PC-3 (cell line): Measurements from ENCODE around the gene SEMA6B. TPM values are rescaled to one million over a fixed set of nuclear protein-coding genes. Genes with fewer than 3 reads are reported as not detected.

Source experiments
- ATAC-seq: fragments of 200-7000 bp; cut with Tn5 transposase; 2 replicates; pipeline ENCODE4 v1.9.1; 2020; ENCODE audit warnings: mild to moderate bottlenecking, moderate library complexity
- BruUV-seq: library from RNA; stranded (reverse); fragments of 400-500 nt; replicated peaks from 2 replicates; lab custom pipeline; 2021; lab: Mats Ljungman, UMichigan
- CTCF ChIA-PET: fragments of 300-600 bp; sonication (Branson Sonifier 250); formaldehyde crosslinking; loops from one replicate; lab custom pipeline; 2022; ENCODE audit warnings: antibody characterized with exemption; lab: Charles Lee
- POLR2A ChIA-PET: fragments of 300-600 bp; sonication (Branson Sonifier 250); formaldehyde crosslinking; loops from one replicate; lab custom pipeline; 2022; ENCODE audit warnings: antibody characterized with exemption; ENCODE audit not compliant: unreplicated experiment; lab: Charles Lee
- DNase-seq: peaks from one replicate; pipeline ENCODE4 v3.0.0-alpha.2; 2015
- H2AFZ ChIP-seq: fragments of 300-600 bp; sonication (generic); 2 replicates; pipeline ENCODE4 v1.6.0; 2016; ENCODE audit warnings: antibody characterized with exemption, low read length
- H3F3A ChIP-seq: fragments of 300-600 bp; sonication (generic); one replicate; pipeline ENCODE4 v1.6.0; 2017; ENCODE audit warnings: antibody characterized with exemption, low read length, control low read depth, mild to moderate bottlenecking; ENCODE audit not compliant: unreplicated experiment
- H3K27ac ChIP-seq: fragments of 300-600 bp; sonication (generic); 2 replicates; pipeline ENCODE4 v1.5.1; 2016; ENCODE audit warnings: mild to moderate bottlenecking, low read length
- H3K27me3 ChIP-seq: fragments of 300-600 bp; sonication (generic); 2 replicates; pipeline ENCODE4 v1.6.1; 2016; ENCODE audit warnings: low read length, mixed read lengths
- H3K36me3 ChIP-seq: fragments of 300-600 bp; sonication (generic); 2 replicates; pipeline ENCODE4 v1.6.1; 2016; ENCODE audit warnings: low read depth, mixed run types, low read length, mixed read lengths
- H3K4me1 ChIP-seq: fragments of 300-600 bp; sonication (generic); 2 replicates; pipeline ENCODE4 v1.5.1; 2016; ENCODE audit warnings: low read length; ENCODE audit not compliant: insufficient read depth
- H3K4me2 ChIP-seq: fragments of 300-600 bp; sonication (generic); 2 replicates; pipeline ENCODE4 v1.6.0; 2016; ENCODE audit warnings: low read length
- H3K4me3 ChIP-seq: fragments of 300-600 bp; sonication (generic); 2 replicates; pipeline ENCODE4 v1.5.1; 2016; ENCODE audit warnings: mild to moderate bottlenecking, low read length, mixed read lengths
- H3K79me2 ChIP-seq: fragments of 300-600 bp; sonication (generic); 2 replicates; pipeline ENCODE4 v1.6.1; 2017; ENCODE audit warnings: low read length, mixed read lengths
- H3K9ac ChIP-seq: fragments of 300-600 bp; sonication (generic); 2 replicates; pipeline ENCODE4 v1.6.0; 2016; ENCODE audit warnings: mild to moderate bottlenecking, low read length
- H3K9me2 ChIP-seq: fragments of 300-600 bp; sonication (generic); replicated peaks from 2 replicates; pipeline ENCODE4 v1.6.1; 2016; ENCODE audit warnings: mixed run types, low read length, mixed read lengths
- H3K9me3 ChIP-seq: fragments of 300-600 bp; sonication (generic); 2 replicates; pipeline ENCODE4 v1.6.1; 2016; ENCODE audit warnings: low read length, mixed read lengths
- H4K20me1 ChIP-seq: fragments of 300-600 bp; sonication (generic); 2 replicates; pipeline ENCODE4 v1.6.1; 2016; ENCODE audit warnings: low read length, mixed read lengths
- CTCF ChIP-seq: fragments of 300-600 bp; sonication (generic); conservative IDR thresholded peaks from 2 replicates; pipeline ENCODE4 v1.5.1; 2017; ENCODE audit warnings: antibody characterized with exemption, low read depth, mild to moderate bottlenecking, low read length
- EZH2 ChIP-seq: fragments of 300-600 bp; sonication (generic); IDR thresholded peaks from one replicate; pipeline ENCODE4 v1.6.1; 2017; ENCODE audit warnings: antibody characterized with exemption, mild to moderate bottlenecking, low read length; ENCODE audit not compliant: unreplicated experiment
- EZH2phosphoT487 ChIP-seq: fragments of 300-600 bp; sonication (generic); IDR thresholded peaks from 2 replicates; pipeline ENCODE4 v1.6.1; 2018; ENCODE audit warnings: mild to moderate bottlenecking, antibody characterized with exemption, low read length, borderline replicate concordance
- intact Hi-C: fragments of 100-400 bp; cut with micrococcal nuclease; formaldehyde crosslinking; loops from 2 replicates; pipeline ENCODE4 v1.9.0; 2023
- total RNA-seq: library from RNA; depleted of rRNA; stranded (reverse); fragments of >200 nt; gene quantifications from 2 replicates; pipeline ENCODE4 v1.2.3, GENCODE V29; 2014

The SEMA6B gene
- total RNA-seq, 1 experiment from 2014 or later: 9.0 TPM

- Histone ChIP-seq H3K27me3 (no peaks in the 10 kb centered on the region), H3K27ac (no peak overlapping the region), H3K79me2 (no peaks in the 10 kb centered on the region), H3K9ac (no peak overlapping the region), H3K9me3 (no peaks in the 10 kb centered on the region), H3F3A (no peaks in the 10 kb centered on the region), H4K20me1 (no peaks in the 10 kb centered on the region), H3K9me2 (no peaks in the 10 kb centered on the region), H3K4me2 (no peak overlapping the region), H3K4me3 (no peak overlapping the region), H3K4me1 (peaks cover 15% of the 10 kb centered on the region), H3K36me3 (no peaks in the 10 kb centered on the region), H2AFZ (no peak overlapping the region)
- no peak for TF ChIP-seq CTCF
- TF ChIP-seq EZH2: no peak
- no peak for TF ChIP-seq EZH2phosphoT487
- no TSS peak for BruUV-seq
- no peak for ATAC-seq
- intact Hi-C loops: no loop called here
- no peak for DNase-seq
- ChIA-PET POLR2A (no interaction called here), CTCF (interaction anchor here (0.5 to 0.7 kb wide), 2 partner anchors 104 to 257 kb away, joined by 3 read pairs; no protein-coding TSS in a partner anchor)
Observed at GRCh38 chr19:4573682-4574081, 14.2 kb upstream of the SEMA6B start.

GRCh38 chr19:4571305-4571917, 11.9 kb upstream of the SEMA6B start:
- CTCF ChIA-PET: no interaction called here
- POLR2A ChIA-PET: no interaction called here
- Histone ChIP-seq H4K20me1 (no peaks in the 10 kb centered on the region), H2AFZ (no peak overlapping the region), H3F3A (no peaks in the 10 kb centered on the region), H3K4me2 (no peak overlapping the region), H3K9me3 (no peaks in the 10 kb centered on the region), H3K27ac (no peak overlapping the region), H3K4me3 (no peak overlapping the region), H3K36me3 (no peaks in the 10 kb centered on the region), H3K9ac (no peak overlapping the region), H3K9me2 (no peaks in the 10 kb centered on the region), H3K79me2 (no peaks in the 10 kb centered on the region), H3K27me3 (no peaks in the 10 kb centered on the region), H3K4me1 (peaks cover 19% of the 10 kb centered on the region)
- DNase-seq: no peak
- TF ChIP-seq EZH2: no peak
- TF ChIP-seq CTCF: no peak
- TF ChIP-seq EZH2phosphoT487: no peak
- BruUV-seq: no TSS peak
- intact Hi-C loops: no loop called here
- no peak for ATAC-seq

GRCh38 chr19:4570916-4571304, 11.4 kb upstream of the SEMA6B start:
- intact Hi-C loops: no loop called here
- no peak for DNase-seq
- BruUV-seq: no TSS peak

More at GRCh38 chr19:4570916-4571304, 11.4 kb upstream of the SEMA6B start:
- no peaks in the 10 kb centered on the region for H3K27me3 ChIP-seq
- TF ChIP-seq CTCF (no peak), EZH2 (no peak), EZH2phosphoT487 (no peak)
- H3K4me2 ChIP-seq: no peak overlapping the region
- CTCF ChIA-PET: no interaction called here
- H3F3A ChIP-seq: no peaks in the 10 kb centered on the region
- H3K9me2 ChIP-seq: no peaks in the 10 kb centered on the region
- no peak for ATAC-seq
- H3K4me1 ChIP-seq: peaks cover 19% of the 10 kb centered on the region
- H3K9ac ChIP-seq: no peak overlapping the region
- H2AFZ ChIP-seq: no peak overlapping the region
- H4K20me1 ChIP-seq: no peaks in the 10 kb centered on the region
- H3K79me2 ChIP-seq: no peaks in the 10 kb centered on the region
- H3K36me3 ChIP-seq: no peaks in the 10 kb centered on the region
- H3K9me3 ChIP-seq: no peaks in the 10 kb centered on the region
- no peak overlapping the region for H3K4me3 ChIP-seq
- no peak overlapping the region for H3K27ac ChIP-seq
- POLR2A ChIA-PET: no interaction called here
